PC-9 (cell line): ENCODE measurements around the gene CABCOCO1. TPM values are rescaled to one million over a fixed set of nuclear protein-coding genes. Genes with fewer than 3 reads are reported as not detected.

ENCODE experiments used
- BruUV-seq: library from RNA; stranded (reverse); fragments of 400-500 nt; replicated peaks from 2 replicates; lab custom pipeline; 2021; lab: Mats Ljungman, UMichigan
- CTCF ChIA-PET: fragments of 300-600 bp; sonication (Branson Sonifier 250); formaldehyde crosslinking; loops from one replicate; lab custom pipeline; 2022; ENCODE audit warnings: antibody characterized with exemption; lab: Charles Lee
- POLR2A ChIA-PET: fragments of 300-600 bp; sonication (Branson Sonifier 250); formaldehyde crosslinking; loops from one replicate; lab custom pipeline; 2022; ENCODE audit warnings: antibody characterized with exemption; ENCODE audit not compliant: unreplicated experiment; lab: Charles Lee
- DNase-seq, 2 experiments: peaks; one replicate each; pipeline versions ENCODE4 v3.0.0 to v3.0.0-alpha.2; 2015 to 2022; ENCODE audit warnings: mixed read lengths in 1 of 2
- H2AFZ ChIP-seq: fragments of 200-600 bp; sonication (generic); 2 replicates; pipeline ENCODE4 v1.8.1; 2017; ENCODE audit warnings: antibody characterized with exemption
- H3F3A ChIP-seq: fragments of 200-600 bp; sonication (generic); 2 replicates; pipeline ENCODE4 v1.8.1; 2017; ENCODE audit warnings: antibody characterized with exemption, mild to moderate bottlenecking, low read depth; ENCODE audit not compliant: insufficient read depth
- H3K27ac ChIP-seq: fragments of 200-600 bp; sonication (generic); 2 replicates; pipeline ENCODE4 v1.6.1; 2016; ENCODE audit warnings: mixed run types
- H3K27me3 ChIP-seq: fragments of 200-600 bp; sonication (generic); 2 replicates; pipeline ENCODE4 v1.6.1; 2016; ENCODE audit warnings: low read depth, mixed run types; ENCODE audit not compliant: insufficient read depth
- H3K36me3 ChIP-seq: fragments of 200-600 bp; sonication (generic); 2 replicates; pipeline ENCODE4 v1.6.1; 2016; ENCODE audit warnings: low read depth, mixed run types
- H3K4me1 ChIP-seq: fragments of 200-600 bp; sonication (generic); replicated peaks from 2 replicates; pipeline ENCODE4 v1.6.1; 2016; ENCODE audit warnings: mixed run types; ENCODE audit not compliant: insufficient read depth
- H3K4me2 ChIP-seq: fragments of 200-600 bp; sonication (generic); 2 replicates; pipeline ENCODE4 v1.6.1; 2017; ENCODE audit warnings: mixed run types
- H3K4me3 ChIP-seq: fragments of 200-600 bp; sonication (generic); 2 replicates; pipeline ENCODE4 v1.6.1; 2016; ENCODE audit warnings: mixed run types
- H3K79me2 ChIP-seq: fragments of 200-600 bp; sonication (generic); 2 replicates; pipeline ENCODE4 v1.6.1; 2017; ENCODE audit warnings: low read depth, mixed run types
- H3K9me2 ChIP-seq: fragments of 200-600 bp; sonication (generic); 2 replicates; pipeline ENCODE4 v1.8.1; 2017; ENCODE audit warnings: mild to moderate bottlenecking; ENCODE audit not compliant: insufficient read depth
- H3K9me3 ChIP-seq: fragments of 200-600 bp; sonication (generic); 2 replicates; pipeline ENCODE4 v1.8.1; 2016; ENCODE audit warnings: low read depth; ENCODE audit not compliant: insufficient read depth
- H4K20me1 ChIP-seq: fragments of 200-600 bp; sonication (generic); 2 replicates; pipeline ENCODE4 v1.8.1; 2017; ENCODE audit not compliant: insufficient read depth
- CTCF ChIP-seq: fragments of 200-600 bp; sonication (generic); conservative IDR thresholded peaks from 2 replicates; pipeline ENCODE4 v1.6.1; 2017; ENCODE audit warnings: mixed run types, antibody characterized with exemption, mild to moderate bottlenecking, moderate library complexity
- EZH2 ChIP-seq: fragments of 200-600 bp; sonication (generic); IDR thresholded peaks from 2 replicates; pipeline ENCODE4 v1.8.0; 2017; ENCODE audit warnings: antibody characterized with exemption, low read depth
- intact Hi-C: fragments of 100-400 bp; cut with micrococcal nuclease; formaldehyde crosslinking; loops from one replicate; pipeline ENCODE4 v1.10.0; 2022; ENCODE audit not compliant: unreplicated experiment
- total RNA-seq: library from RNA; stranded (reverse); gene quantifications from 2 replicates; pipeline ENCODE4 v1.2.3, GENCODE V29; 2021

CABCOCO1 gene
- total RNA-seq, 1 experiment from 2014 or later, result not detected

- no peaks in the 10 kb centered on the region for H3K9me2 ChIP-seq
- intact Hi-C loops, result no loop called here
- no peak overlapping the region for H2AFZ ChIP-seq
- DNase-seq, result no peak
- ChIA-PET CTCF (no interaction called here), POLR2A (no interaction called here)
- no peaks in the 10 kb centered on the region for H3F3A ChIP-seq
- no peak overlapping the region for H3K4me2 ChIP-seq
- no peaks in the 10 kb centered on the region for H4K20me1 ChIP-seq
- no peaks in the 10 kb centered on the region for H3K36me3 ChIP-seq
- H3K27ac ChIP-seq, result no peak overlapping the region
- H3K27me3 ChIP-seq, result no peaks in the 10 kb centered on the region
- no TSS peak for BruUV-seq
- H3K4me3 ChIP-seq, result no peak overlapping the region
- H3K9me3 ChIP-seq, result peaks cover 6% of the 10 kb centered on the region; the same call in 1 of the 2 replicates
- TF ChIP-seq EZH2, result no peak
- TF ChIP-seq CTCF, result no peak
- H3K79me2 ChIP-seq, result no peaks in the 10 kb centered on the region
- 0 out of 2 replicates have a peak, but pooled peaks cover 3% of the 10 kb centered on the region for H3K4me1 ChIP-seq
Observed at GRCh38 chr10:61792921-61793320, 130.2 kb downstream of the CABCOCO1 start.

GRCh38 chr10:61793760-61794703, 131.3 kb downstream of the CABCOCO1 start:
- ChIA-PET POLR2A (no interaction called here), CTCF (interaction anchor here (0.7 kb wide), 1 partner anchor 28 kb away, joined by 3 read pairs; no protein-coding TSS in a partner anchor)
- no peaks in the 10 kb centered on the region for H3K27me3 ChIP-seq
- H3K4me3 ChIP-seq, result no peak overlapping the region
- H3K9me3 ChIP-seq, result 0 out of 2 replicates have a peak, but pooled peaks cover 3% of the 10 kb centered on the region
- H3K9me2 ChIP-seq, result no peaks in the 10 kb centered on the region
- intact Hi-C loops, result no loop called here
- TF ChIP-seq EZH2 (no peak), CTCF (no peak)
- no peak for DNase-seq
- 0 out of 2 replicates have a peak, but pooled peaks cover 3% of the 10 kb centered on the region for H3K4me1 ChIP-seq
- no TSS peak for BruUV-seq
- no peaks in the 10 kb centered on the region for H3F3A ChIP-seq
- no peaks in the 10 kb centered on the region for H4K20me1 ChIP-seq
- H3K36me3 ChIP-seq, result no peaks in the 10 kb centered on the region
- H3K27ac ChIP-seq, result no peak overlapping the region
- no peaks in the 10 kb centered on the region for H3K79me2 ChIP-seq
- no peak overlapping the region for H3K4me2 ChIP-seq
- no peak overlapping the region for H2AFZ ChIP-seq

- 0 out of 2 replicates have a peak, but pooled peaks cover 3% of the 10 kb centered on the region for H3K4me1 ChIP-seq
- BruUV-seq, result no TSS peak
- TF ChIP-seq CTCF, result no peak
- no peak for TF ChIP-seq EZH2
- ChIA-PET POLR2A (no interaction called here), CTCF (interaction anchor here (0.7 kb wide), 1 partner anchor 26 kb away, joined by 3 read pairs; no protein-coding TSS in a partner anchor)
- H3K9me3 ChIP-seq, result 0 out of 2 replicates have a peak, but pooled peaks cover 3% of the 10 kb centered on the region
- no peak overlapping the region for H3K27ac ChIP-seq
- H3K79me2 ChIP-seq, result no peaks in the 10 kb centered on the region
- no peaks in the 10 kb centered on the region for H3K27me3 ChIP-seq
- no peaks in the 10 kb centered on the region for H3K36me3 ChIP-seq
- no peak overlapping the region for H2AFZ ChIP-seq
- H4K20me1 ChIP-seq, result no peaks in the 10 kb centered on the region
- H3F3A ChIP-seq, result no peaks in the 10 kb centered on the region
- no peak overlapping the region for H3K4me2 ChIP-seq
- H3K4me3 ChIP-seq, result no peak overlapping the region
- intact Hi-C loops, result no loop called here
- H3K9me2 ChIP-seq, result no peaks in the 10 kb centered on the region
- DNase-seq, result no peak
Observed at GRCh38 chr10:61795147-61795546, 132.4 kb downstream of the CABCOCO1 start.
